Activated CD8-positive, alpha-beta memory T cell treated with anti-CD3 and anti-CD28 coated beads, Interleukin-2, amount 50 U/mL, for 4 hours (primary cell): ENCODE data around the gene MYRIP.

Source experiments
- DNase-seq: peaks from one replicate; pipeline ENCODE4 v3.0.0-alpha.2; 2020

The MYRIP gene

DNA sequence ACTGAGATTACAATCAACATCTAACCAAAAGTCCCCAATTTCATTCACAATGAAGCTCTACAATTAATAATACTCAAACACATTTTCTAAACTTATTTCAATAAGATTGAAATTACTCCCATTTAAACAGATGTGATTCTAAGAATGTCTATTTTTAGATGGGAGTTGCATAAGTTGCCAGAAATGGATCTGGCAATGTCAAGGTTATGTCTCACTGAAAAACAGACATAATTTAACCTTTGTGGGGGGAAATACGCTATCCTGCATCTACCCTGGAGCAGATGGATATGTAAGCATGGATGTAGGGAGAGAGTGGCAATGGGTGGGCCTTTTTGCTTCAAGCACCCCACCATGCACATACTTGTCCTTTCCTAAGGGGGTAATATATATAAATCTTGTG lies 493.4 kb downstream of the MYRIP start:
- no peak for DNase-seq

DNA sequence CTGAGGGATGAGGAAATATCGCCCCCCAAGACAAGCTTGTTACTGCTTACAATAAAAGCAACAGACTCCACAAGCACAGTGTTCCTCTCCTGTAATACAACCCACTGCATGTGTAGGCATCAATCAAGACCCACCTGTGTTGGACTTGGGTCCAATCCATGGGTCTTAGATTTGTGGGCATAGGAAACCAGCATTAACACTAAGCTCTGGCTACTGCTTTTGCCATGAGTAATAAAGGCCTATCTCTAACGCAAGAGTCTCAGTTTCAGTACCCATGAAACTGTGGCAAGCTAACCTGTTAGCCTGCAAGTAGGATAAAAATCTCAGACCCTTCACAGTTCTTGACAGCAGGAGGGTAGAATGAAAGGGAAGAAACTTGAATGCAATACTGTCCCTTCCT lies 494.9 kb downstream of the MYRIP start:
- no peak for DNase-seq

DNA sequence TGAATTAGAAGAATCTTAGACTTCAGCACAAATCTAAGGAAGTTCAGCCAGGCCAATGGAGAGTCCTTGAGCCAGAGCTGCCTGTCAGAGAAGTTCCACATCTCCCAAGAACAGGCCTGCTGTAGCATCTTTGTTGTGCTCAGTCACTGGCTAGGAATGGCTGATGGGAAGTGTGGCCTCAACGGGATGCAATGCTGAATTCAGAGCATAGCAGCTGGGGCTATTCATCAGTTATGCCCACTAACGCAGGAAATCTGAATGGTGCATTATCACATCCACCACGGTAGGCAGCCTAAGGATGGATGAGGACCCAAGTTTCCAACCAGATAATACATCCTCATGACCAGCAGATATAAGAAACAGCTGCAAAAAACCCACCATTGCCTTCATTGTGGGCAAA lies 496.9 kb downstream of the MYRIP start:
- no peak for DNase-seq

DNA sequence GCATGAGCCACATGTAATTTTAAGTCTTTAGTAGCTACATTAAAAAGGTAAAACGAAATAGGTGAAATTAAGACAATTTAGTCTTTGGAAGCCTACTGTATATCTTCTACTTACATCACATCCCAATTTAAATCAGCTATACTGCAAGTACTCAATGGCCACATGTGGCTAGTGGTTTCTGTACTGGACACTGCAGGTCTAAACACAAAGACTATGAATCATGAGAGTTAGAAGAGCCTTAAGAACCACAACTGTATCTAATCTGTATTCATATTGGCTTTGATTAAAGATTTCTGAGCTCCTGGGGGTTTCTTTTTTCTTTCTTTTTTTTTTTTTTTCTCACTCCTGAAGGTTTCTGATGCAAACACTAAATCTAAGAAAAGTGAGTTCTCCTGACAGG lies 497.8 kb downstream of the MYRIP start:
- DNase-seq: no peak

DNA sequence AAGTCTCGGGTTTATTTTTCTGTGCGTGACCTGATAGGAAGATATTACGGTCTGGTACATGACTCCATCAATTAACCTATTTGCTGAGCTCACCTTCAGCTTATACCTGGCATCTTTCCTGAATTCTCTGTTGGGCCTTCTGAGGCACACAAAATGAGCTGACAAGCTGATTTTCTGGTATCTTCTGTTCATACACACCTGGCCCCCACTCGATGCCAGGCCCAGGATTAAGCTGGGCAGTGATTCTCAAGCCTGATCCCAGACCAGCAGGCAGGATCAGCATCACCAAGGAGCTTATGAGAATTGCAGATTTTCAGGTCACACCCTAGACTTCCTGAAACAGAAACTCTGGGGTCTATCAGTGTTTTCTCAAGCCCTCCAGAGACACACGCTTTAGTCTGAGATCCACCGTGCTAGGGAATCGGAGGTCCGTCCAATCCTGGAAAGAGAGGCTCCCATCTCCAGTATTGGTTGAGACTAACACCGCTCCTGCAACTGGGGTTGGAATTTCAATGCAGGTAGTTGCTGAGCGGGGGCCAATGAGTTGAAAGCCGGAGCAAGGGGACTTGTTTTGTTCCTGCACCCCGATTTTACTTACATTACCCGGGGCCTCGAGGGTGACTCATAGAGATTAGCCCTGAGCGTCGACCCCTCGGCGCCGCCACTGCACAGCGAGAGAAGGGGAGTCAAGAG lies 499.5 kb downstream of the MYRIP start:
- no peak for DNase-seq

DNA sequence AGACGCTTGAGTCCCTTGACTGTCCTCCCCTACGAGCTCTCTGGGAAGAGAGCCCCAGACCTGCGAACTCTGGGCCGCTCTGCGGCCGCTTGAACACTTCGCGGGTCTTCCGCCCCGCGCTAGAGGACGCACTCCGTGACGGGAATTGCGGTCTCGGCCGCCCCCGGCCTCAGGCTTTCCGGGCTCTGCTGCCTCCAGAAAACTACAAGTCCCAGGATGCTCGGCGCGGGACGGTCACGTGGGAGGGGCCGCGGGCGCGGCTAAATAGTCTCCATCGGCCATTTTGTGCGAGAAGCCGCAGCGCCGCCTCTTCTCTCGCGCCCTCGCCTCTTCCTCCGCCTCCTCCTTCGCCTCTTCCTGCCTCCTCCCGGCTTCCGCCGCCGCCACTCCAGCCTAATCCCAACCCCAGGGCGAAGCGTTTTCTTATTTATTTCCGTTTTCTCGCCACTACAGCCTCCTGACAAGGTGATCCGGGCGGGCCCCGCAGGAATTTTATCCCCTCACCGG lies 500.1 kb downstream of the MYRIP start, which contains the start of gene EIF1B:
Gene EIF1B (plus strand): TSS at position 290 of the 507 bp plus-strand sequence. CDS start 235 bp downstream, outside the sequence.
- peak; percentile 99 for DNase-seq
